OCI-LY7 (cell line): ENCODE data around the gene TRPM7. TPM values are rescaled to one million over a fixed set of nuclear protein-coding genes. Genes with fewer than 3 reads are reported as not detected.

Experiments used
- BruUV-seq: library from RNA; stranded (reverse); fragments of 400-500 nt; replicated peaks from 2 replicates; lab custom pipeline; 2021; lab: Mats Ljungman, UMichigan
- CTCF ChIA-PET: fragments of 300-600 bp; sonication (Branson Sonifier 250); formaldehyde crosslinking; loops from one replicate; lab custom pipeline; 2022; ENCODE audit warnings: antibody characterized with exemption; ENCODE audit not compliant: unreplicated experiment; lab: Charles Lee
- POLR2A ChIA-PET: fragments of 300-600 bp; sonication (Branson Sonifier 250); formaldehyde crosslinking; loops from one replicate; lab custom pipeline; 2022; ENCODE audit warnings: antibody characterized with exemption; lab: Charles Lee
- DNase-seq: peaks from one replicate; pipeline ENCODE4 v3.0.0-alpha.2; 2015; ENCODE audit warnings: low spot score
- H2AFZ ChIP-seq: fragments of 200-600 bp; sonication (generic), shearing (Covaris generic); 2 replicates; pipeline ENCODE4 v1.6.1; 2014; ENCODE audit warnings: mild to moderate bottlenecking, antibody characterized with exemption, low read length, moderate library complexity
- H3K27ac ChIP-seq: fragments of 200-600 bp; sonication (generic); 2 replicates; pipeline ENCODE4 v1.5.1; 2014; ENCODE audit warnings: mixed run types, low read depth, mild to moderate bottlenecking, moderate library complexity, low read length, inconsistent platforms; ENCODE audit not compliant: poor library complexity, severe bottlenecking
- H3K36me3 ChIP-seq: fragments of 200-600 bp; sonication (generic); 2 replicates; pipeline ENCODE4 v1.6.1; 2014; ENCODE audit warnings: mild to moderate bottlenecking, antibody characterized with exemption, low read length, moderate library complexity, mixed read lengths; ENCODE audit not compliant: insufficient read depth
- H3K4me1 ChIP-seq: fragments of 200-600 bp; sonication (generic); 2 replicates; pipeline ENCODE4 v1.5.1; 2014; ENCODE audit warnings: mild to moderate bottlenecking, low read length; ENCODE audit not compliant: insufficient read depth, poor library complexity, severe bottlenecking
- H3K4me2 ChIP-seq: fragments of 200-600 bp; sonication (generic); 2 replicates; pipeline ENCODE4 v1.6.1; 2014; ENCODE audit warnings: mild to moderate bottlenecking, low read length
- H3K4me3 ChIP-seq: fragments of 200-600 bp; sonication (generic); 2 replicates; pipeline ENCODE4 v1.5.1; 2014; ENCODE audit warnings: mild to moderate bottlenecking, low read depth, low read length; ENCODE audit not compliant: poor library complexity, severe bottlenecking
- H3K79me2 ChIP-seq: fragments of 200-600 bp; sonication (generic); 2 replicates; pipeline ENCODE4 v1.6.1; 2016; ENCODE audit warnings: low read depth, mild to moderate bottlenecking, low read length, moderate library complexity, mixed read lengths; ENCODE audit not compliant: insufficient read depth
- H3K9me2 ChIP-seq: fragments of 200-600 bp; sonication (generic); 2 replicates; pipeline ENCODE4 v1.6.1; 2016; ENCODE audit warnings: mild to moderate bottlenecking, low read length, mixed read lengths; ENCODE audit not compliant: insufficient read depth
- H3K9me3 ChIP-seq: fragments of 200-600 bp; sonication (generic); 2 replicates; pipeline ENCODE4 v1.6.1; 2014; ENCODE audit warnings: mild to moderate bottlenecking, mixed run types, low read length, mixed read lengths
- H4K20me1 ChIP-seq: fragments of 200-600 bp; sonication (generic); 2 replicates; pipeline ENCODE4 v1.6.1; 2014; ENCODE audit warnings: mild to moderate bottlenecking, antibody characterized with exemption, low read length, moderate library complexity, mixed read lengths; ENCODE audit not compliant: insufficient read depth
- CTCF ChIP-seq: fragments of 200-600 bp; sonication (generic); conservative IDR thresholded peaks from 2 replicates; pipeline ENCODE4 v1.5.1; 2014; ENCODE audit warnings: mild to moderate bottlenecking, antibody characterized with exemption, low read length, moderate library complexity, mixed read lengths
- EZH2phosphoT487 ChIP-seq: fragments of 200-600 bp; sonication (generic); IDR thresholded peaks from 2 replicates; pipeline ENCODE4 v1.6.1; 2018; ENCODE audit warnings: low read depth, borderline replicate concordance, mild to moderate bottlenecking, mixed run types, antibody characterized with exemption, low read length, moderate library complexity, mixed read lengths
- intact Hi-C: fragments of 100-400 bp; cut with micrococcal nuclease; formaldehyde crosslinking; loops from one replicate; pipeline ENCODE4 v1.10.0; 2022; ENCODE audit not compliant: unreplicated experiment
- total RNA-seq, 2 experiments: library from RNA; depleted of rRNA in 1 of 2; stranded (reverse); fragments of >200 nt in 1 of 2; shearing (Covaris generic) in 1 of 2; gene quantifications; 2 replicates each; pipeline ENCODE4 v1.2.3, GENCODE V29; 2014 to 2022

The TRPM7 gene
- total RNA-seq, 2 experiments from 2014 or later, result 50.0 to 64.0 TPM

GRCh38 chr15:50636146-50636545, 50.5 kb downstream of the TRPM7 start:
- Histone ChIP-seq H3K4me1 (no peaks in the 10 kb centered on the region), H4K20me1 (peaks cover 4% of the 10 kb centered on the region; the same call in 1 of the 2 replicates), H3K9me2 (no peaks in the 10 kb centered on the region), H3K79me2 (no peaks in the 10 kb centered on the region; the same call in 1 of the 2 replicates), H3K27ac (no peak overlapping the region), H3K4me3 (no peak overlapping the region), H3K9me3 (no peaks in the 10 kb centered on the region), H2AFZ (no peak overlapping the region), H3K36me3 (peaks cover 87% of the 10 kb centered on the region), H3K4me2 (no peak overlapping the region)
- intact Hi-C loops, result no loop called here
- CTCF ChIA-PET, result no interaction called here
- TF ChIP-seq CTCF (no peak), EZH2phosphoT487 (no peak)
- no peak for DNase-seq
- no TSS peak for BruUV-seq
- POLR2A ChIA-PET, result interaction anchor here (0.7 to 1.5 kb wide), 2 partner anchors 37 to 360 kb away, joined by 4 read pairs; no protein-coding TSS in a partner anchor

DNA sequence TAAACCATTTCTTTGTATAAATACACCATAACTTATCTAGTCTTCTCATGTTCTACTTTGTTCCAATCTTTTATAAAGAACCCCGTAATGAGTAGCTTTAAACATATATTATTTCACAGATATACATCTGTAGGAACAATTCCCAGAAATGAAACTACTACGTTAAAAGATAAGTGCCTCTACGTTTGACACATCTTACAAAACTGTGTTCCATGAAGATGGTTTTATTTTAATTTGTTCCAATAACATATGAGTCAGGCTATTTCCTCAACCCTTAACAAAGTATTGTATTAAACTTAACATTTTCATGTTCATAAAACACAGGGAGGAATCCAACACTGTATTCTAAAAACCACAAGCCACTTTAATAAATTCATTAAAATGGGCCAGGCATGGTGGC, 52.9 kb downstream of the TRPM7 start:
- intact Hi-C loops, result no loop called here

More for the DNA sequence above, 52.9 kb downstream of the TRPM7 start:
- Histone ChIP-seq H4K20me1 (no peaks in the 10 kb centered on the region; the same call in 1 of the 2 replicates), H3K9me3 (no peaks in the 10 kb centered on the region), H3K4me1 (no peaks in the 10 kb centered on the region), H3K4me3 (no peak overlapping the region), H3K9me2 (no peaks in the 10 kb centered on the region), H3K4me2 (no peak overlapping the region), H2AFZ (no peak overlapping the region), H3K79me2 (no peaks in the 10 kb centered on the region), H3K36me3 (peaks cover 89% of the 10 kb centered on the region), H3K27ac (no peak overlapping the region)
- CTCF ChIA-PET, result no interaction called here
- no peak for DNase-seq
- TF ChIP-seq CTCF, result no peak
- TF ChIP-seq EZH2phosphoT487, result no peak
- POLR2A ChIA-PET, result interaction anchor here (0.5 to 1.4 kb wide), 3 partner anchors 15 to 567 kb away, joined by 3 to 4 read pairs (median 3); no protein-coding TSS in a partner anchor
- BruUV-seq, result no TSS peak
